HCT116 (cell line): ENCODE measurements around the gene FHIT. TPM values are rescaled to one million over a fixed set of nuclear protein-coding genes. Genes with fewer than 3 reads are reported as not detected.

Source experiments
- ATAC-seq: fragments of 200-7000 bp; cut with Tn5 transposase; 2 replicates; pipeline ENCODE4 v1.9.1; 2020; ENCODE audit warnings: mild to moderate bottlenecking, moderate library complexity
- BruUV-seq: library from RNA; stranded (reverse); fragments of 400-500 nt; replicated peaks from 2 replicates; lab custom pipeline; 2021; lab: Mats Ljungman, UMichigan
- CTCF ChIA-PET: fragments of 300-600 bp; sonication (Branson Sonifier 250); formaldehyde crosslinking; loops from one replicate; lab custom pipeline; 2021; ENCODE audit warnings: antibody characterized with exemption; lab: Charles Lee
- POLR2A ChIA-PET: fragments of 300-600, 350-600 bp; sonication (Branson Sonifier 250); formaldehyde crosslinking; loops from one replicate; lab custom pipeline; 2021; ENCODE audit warnings: antibody characterized with exemption; lab: Charles Lee
- RAD21 ChIA-PET, 2 experiments: fragments of 300-600 bp; sonication (Branson Sonifier 250); formaldehyde crosslinking; loops; one replicate each; lab custom pipeline; 2023; ENCODE audit warnings: low total read pairs in 2 of 2; ENCODE audit not compliant: uncharacterized antibody in 2 of 2, unreplicated experiment in 2 of 2, low non-redundant PET in 1 of 2; lab: Charles Lee
- DNase-seq: peaks from one replicate; pipeline ENCODE4 v3.0.0-alpha.2; 2010; ENCODE audit warnings: low read depth, low spot score
- H2AFZ ChIP-seq: fragments of 200-600 bp; shearing (Covaris generic), sonication (generic); 2 replicates; pipeline ENCODE4 v1.6.1; 2017; ENCODE audit warnings: low read depth, mixed run types, mixed read lengths, antibody characterized with exemption, low read length; ENCODE audit not compliant: poor library complexity, severe bottlenecking
- H3K27ac ChIP-seq: 2 replicates; pipeline ENCODE4 v1.5.1; 2012; ENCODE audit warnings: low read depth, low read length
- H3K27me3 ChIP-seq: fragments of 200-600 bp; sonication (generic); 2 replicates; pipeline ENCODE4 v1.6.1; 2016; ENCODE audit warnings: mixed run types, low read length, mixed read lengths; ENCODE audit not compliant: insufficient read depth
- H3K36me3 ChIP-seq, 2 experiments: fragments of 200-500 bp in 1 of 2; fragments of 200-600 bp in 1 of 2; sonication (Bioruptor generic) in 1 of 2; sonication (generic) in 1 of 2; 2 replicates each; pipeline versions ENCODE4 v1.5.1 to v1.6.1; 2014 to 2016; ENCODE audit warnings: low read length in 2 of 2, inconsistent platforms in 1 of 2, mixed read lengths in 1 of 2, mixed run types in 1 of 2; ENCODE audit not compliant: insufficient read depth in 2 of 2, control insufficient read depth in 1 of 2
- H3K4me1 ChIP-seq, 2 experiments: fragments of 200-600 bp in 1 of 2; sonication (generic) in 1 of 2; 2 replicates each; pipeline versions ENCODE4 v1.5.1 to v1.6.1; 2012 to 2017; ENCODE audit warnings: low read length in 2 of 2, inconsistent platforms in 1 of 2, mild to moderate bottlenecking in 1 of 2, mixed read lengths in 1 of 2, mixed run types in 1 of 2, moderate library complexity in 1 of 2; ENCODE audit not compliant: insufficient read depth in 2 of 2, control insufficient read depth in 1 of 2
- H3K4me2 ChIP-seq: fragments of 200-600 bp; sonication (generic); 2 replicates; pipeline ENCODE4 v1.6.1; 2017; ENCODE audit warnings: mixed run types, low read length, mixed read lengths
- H3K4me3 ChIP-seq, 2 experiments: fragments of 200-600 bp in 1 of 2; sonication (generic) in 1 of 2; replicated peaks in 1 of 2; 2 replicates each; pipeline ENCODE4 v1.5.1; 2011 to 2016; ENCODE audit warnings: low read length in 2 of 2, control low read depth in 1 of 2, low read depth in 1 of 2, mild to moderate bottlenecking in 1 of 2, mixed read lengths in 1 of 2, mixed run types in 1 of 2
- H3K79me2 ChIP-seq: fragments of 200-600 bp; sonication (generic); 2 replicates; pipeline ENCODE4 v1.6.1; 2017; ENCODE audit warnings: mild to moderate bottlenecking, mixed run types, low read length, moderate library complexity, mixed read lengths; ENCODE audit not compliant: insufficient read depth
- H3K9ac ChIP-seq: fragments of 200-600 bp; sonication (generic); 2 replicates; pipeline ENCODE4 v1.6.1; 2016; ENCODE audit warnings: low read length, mixed read lengths
- H3K9me2 ChIP-seq: fragments of 200-600 bp; sonication (generic), shearing (Covaris generic); 2 replicates; pipeline ENCODE4 v1.6.1; 2017; ENCODE audit warnings: mixed run types, mild to moderate bottlenecking, moderate library complexity; ENCODE audit not compliant: insufficient read depth
- H3K9me3 ChIP-seq, 2 experiments: fragments of 200-500 bp in 1 of 2; fragments of 200-600 bp in 1 of 2; sonication (Bioruptor generic) in 1 of 2; sonication (generic) in 1 of 2; 2 replicates each; pipeline ENCODE4 v1.6.1; 2014 to 2017; ENCODE audit warnings: low read length in 2 of 2, mixed read lengths in 2 of 2, inconsistent platforms in 1 of 2, low read depth in 1 of 2, mild to moderate bottlenecking in 1 of 2, mixed run types in 1 of 2, moderate library complexity in 1 of 2; ENCODE audit not compliant: control insufficient read depth in 1 of 2, insufficient read depth in 1 of 2
- H4K20me1 ChIP-seq: fragments of 200-600 bp; sonication (generic), shearing (Covaris generic); 2 replicates; pipeline ENCODE4 v1.6.1; 2017; ENCODE audit warnings: mixed run types, mild to moderate bottlenecking, moderate library complexity; ENCODE audit not compliant: insufficient read depth
- CBX3 ChIP-seq: IDR thresholded peaks from 2 replicates; pipeline ENCODE4 v1.6.1; 2012; ENCODE audit warnings: low read depth
- CTCF ChIP-seq, 3 experiments: fragments of 200-600 bp in 1 of 3; sonication (generic) in 1 of 3; IDR thresholded peaks in 2 of 3; conservative IDR thresholded peaks in 1 of 3; 2 replicates each; pipeline ENCODE4 v1.5.1; 2012 to 2017; ENCODE audit warnings: low read depth in 2 of 3, low read length in 2 of 3, antibody characterized with exemption in 1 of 3, borderline replicate concordance in 1 of 3, control low read depth in 1 of 3, mild to moderate bottlenecking in 1 of 3, mixed read lengths in 1 of 3, mixed run types in 1 of 3, moderate library complexity in 1 of 3; ENCODE audit not compliant: insufficient read depth in 1 of 3
- EZH2 ChIP-seq: fragments of 200-600 bp; sonication (generic); IDR thresholded peaks from 2 replicates; pipeline ENCODE4 v1.6.1; 2017; ENCODE audit warnings: antibody characterized with exemption, mixed run types
- POLR2A ChIP-seq: IDR thresholded peaks from 2 replicates; pipeline ENCODE4 v1.7.0; 2011; ENCODE audit warnings: borderline replicate concordance; ENCODE audit not compliant: insufficient read depth, insufficient read length; ENCODE audit errors: extremely low read depth
- RAD21 ChIP-seq: IDR thresholded peaks from 2 replicates; pipeline ENCODE4 v1.6.1; 2012; ENCODE audit warnings: low read depth, mild to moderate bottlenecking
- SRF ChIP-seq: IDR thresholded peaks from 2 replicates; pipeline ENCODE4 v1.6.1; 2012; ENCODE audit warnings: low read depth
- YY1 ChIP-seq: IDR thresholded peaks from 2 replicates; pipeline ENCODE4 v1.6.1; 2011; ENCODE audit warnings: low read length, low read depth, moderate library complexity, mild to moderate bottlenecking; ENCODE audit not compliant: insufficient replicate concordance; ENCODE audit errors: extremely low read depth
- ZBTB33 ChIP-seq: IDR thresholded peaks from 2 replicates; pipeline ENCODE4 v1.6.1; 2011; ENCODE audit warnings: mild to moderate bottlenecking, low read length, moderate library complexity; ENCODE audit not compliant: insufficient replicate concordance; ENCODE audit errors: extremely low read depth
- intact Hi-C: fragments of 100-400 bp; cut with micrococcal nuclease; formaldehyde crosslinking; loops from 2 replicates; pipeline ENCODE4 v1.10.0; 2022
- total RNA-seq: library from RNA; stranded (reverse); gene quantifications from one replicate; pipeline ENCODE4 v1.2.1, GENCODE V29; 2021; ENCODE audit not compliant: unreplicated experiment

FHIT gene
- total RNA-seq, 1 experiment from 2014 or later = 20.1 TPM

GRCh38 chr3:61081554-61081953 is 169.7 kb downstream of the FHIT start:
- Histone ChIP-seq H3K9ac (no peak overlapping the region), H3K27ac (no peak overlapping the region), H3K4me3 (no peak overlapping the region), H3K9me2 (no peaks in the 10 kb centered on the region), H3K27me3 (no peaks in the 10 kb centered on the region), H3K9me3 (no peaks in the 10 kb centered on the region), H3K79me2 (no peaks in the 10 kb centered on the region), H2AFZ (no peak overlapping the region), H4K20me1 (no peaks in the 10 kb centered on the region), H3K4me1 (no peaks in the 10 kb centered on the region), H3K36me3 (no peaks in the 10 kb centered on the region), H3K4me2 (no peak overlapping the region)
- intact Hi-C loops = no loop called here
- ChIA-PET RAD21 (no interaction called here), POLR2A (no interaction called here), CTCF (no interaction called here)
- no peak for TF ChIP-seq POLR2A
- TF ChIP-seq SRF = no peak
- TF ChIP-seq RAD21 = no peak
- TF ChIP-seq ZBTB33 = no peak
- no peak for TF ChIP-seq EZH2
- no peak for TF ChIP-seq CBX3
- DNase-seq (no peak), ATAC-seq (no peak)
- BruUV-seq = no TSS peak

- no peaks in the 10 kb centered on the region for H3K4me1 ChIP-seq
- H3K36me3 ChIP-seq = no peaks in the 10 kb centered on the region
- ChIA-PET POLR2A (no interaction called here), CTCF (no interaction called here), RAD21 (no interaction called here)
- no peak overlapping the region for H3K27ac ChIP-seq
- H3K4me2 ChIP-seq = no peak overlapping the region
- H3K4me3 ChIP-seq = no peak overlapping the region
- H3K79me2 ChIP-seq = no peaks in the 10 kb centered on the region
- no peaks in the 10 kb centered on the region for H3K27me3 ChIP-seq
- no TSS peak for BruUV-seq
- no peak for DNase-seq
- H3K9me2 ChIP-seq = no peaks in the 10 kb centered on the region
- TF ChIP-seq YY1 = no peak
- no peak for TF ChIP-seq CTCF (IDR thresholded peaks at IDR 0.05 in 2 of 3, conservative IDR thresholded peaks at IDR 0.05 in 1 of 3; ENCODE audit: borderline replicate concordance in 1 of 3, insufficient read depth in 1 of 3, low read depth in 2 of 3, low read length in 2 of 3)
- H4K20me1 ChIP-seq = no peaks in the 10 kb centered on the region
- no peak overlapping the region for H3K9ac ChIP-seq
- ATAC-seq = no peak
- H2AFZ ChIP-seq = no peak overlapping the region
- intact Hi-C loops = no loop called here
- H3K9me3 ChIP-seq = no peaks in the 10 kb centered on the region
Observed at GRCh38 chr3:61080737-61081445, 170.4 kb downstream of the FHIT start.
